GM12891 (cell line): Measurements from ENCODE around the gene OTUD5.

Experiments used
- POLR2AphosphoS5 ChIP-seq: IDR thresholded peaks from 2 replicates; pipeline ENCODE4 v1.6.1; 2011; ENCODE audit warnings: low read depth, low read length, control low read depth
- TAF1 ChIP-seq: IDR thresholded peaks from 2 replicates; pipeline ENCODE4 v1.6.1; 2011; ENCODE audit warnings: low read depth, low read length, control low read depth

DNA sequence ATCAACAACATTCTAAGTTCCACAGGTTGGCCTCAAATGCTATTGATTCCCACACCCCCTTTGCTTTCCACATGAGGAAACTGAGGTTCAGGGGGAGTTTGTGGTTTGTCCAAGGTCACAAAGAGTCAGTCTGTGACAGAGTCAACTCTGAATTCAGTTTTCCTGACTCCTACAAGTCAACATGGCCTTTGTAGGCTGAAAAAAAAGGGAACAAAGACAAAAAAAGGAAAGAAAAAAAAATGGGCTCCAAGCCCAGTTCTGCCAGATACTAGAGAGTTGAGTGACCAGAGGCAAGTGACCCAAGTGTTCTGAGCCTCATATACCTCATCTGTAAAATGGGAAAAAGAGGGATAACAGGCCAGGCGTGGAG lies 22.1 kb downstream of the OTUD5 start:
- TF ChIP-seq POLR2AphosphoS5 (no peak), TAF1 (no peak)
